ENCODE results near the gene SYT8. TPM values are rescaled to one million over a fixed set of nuclear protein-coding genes. Genes with fewer than 3 reads are reported as not detected.

Gene SYT8
- total RNA-seq, 1 experiment from 2014 or later, result 1.0 TPM

GRCh38 chr11:1812274-1812673 is 22.5 kb upstream of the SYT8 start:
- ChIA-PET RAD21 (ENCODE audit: low non-redundant PET in 1 of 2, low total read pairs in 2 of 2, uncharacterized antibody in 2 of 2, unreplicated experiment in 2 of 2) (no interaction called here), CTCF (no interaction called here), POLR2A (no interaction called here)
- no peaks in the 10 kb centered on the region for H3K27me3 ChIP-seq (ENCODE audit: insufficient read depth, low read length)
- no peak overlapping the region for H3K4me3 ChIP-seq (replicated peaks in 1 of 2; ENCODE audit: low read depth in 1 of 2, low read length in 2 of 2)
- H3K9me2 ChIP-seq (ENCODE audit: insufficient read depth), result no peaks in the 10 kb centered on the region
- H3K4me2 ChIP-seq (ENCODE audit: low read length), result no peak overlapping the region
- intact Hi-C loops (cut with micrococcal nuclease), result loop anchor here (5.0 kb wide), 1 partner anchor 100 kb away; no protein-coding TSS in a partner anchor
- H3K27ac ChIP-seq (ENCODE audit: low read depth, low read length), result no peak overlapping the region
- TF ChIP-seq FOSL1 (IDR thresholded peaks at IDR 0.05; ENCODE audit: low read depth) (no peak), SRF (IDR thresholded peaks at IDR 0.05; ENCODE audit: low read depth) (no peak), ZFX (IDR thresholded peaks at IDR 0.05) (no peak), YY1 (IDR thresholded peaks at IDR 0.05; ENCODE audit: extremely low read depth, insufficient replicate concordance, low read depth, low read length) (no peak), CBX3 (IDR thresholded peaks at IDR 0.05; ENCODE audit: low read depth) (no peak), ELF1 (IDR thresholded peaks at IDR 0.05; ENCODE audit: borderline replicate concordance, low read depth) (no peak), REST (IDR thresholded peaks at IDR 0.05; ENCODE audit: low read depth) (no peak), CTCF (IDR thresholded peaks at IDR 0.05 in 2 of 3, conservative IDR thresholded peaks at IDR 0.05 in 1 of 3; ENCODE audit: borderline replicate concordance in 1 of 3, insufficient read depth in 1 of 3, low read depth in 2 of 3, low read length in 2 of 3) (no peak), MAX (IDR thresholded peaks at IDR 0.05) (no peak), ATF3 (IDR thresholded peaks at IDR 0.05) (no peak), CEBPB (IDR thresholded peaks at IDR 0.05; ENCODE audit: low read depth) (no peak), JUND (IDR thresholded peaks at IDR 0.05) (no peak), RAD21 (IDR thresholded peaks at IDR 0.05; ENCODE audit: low read depth) (no peak), EGR1 (IDR thresholded peaks at IDR 0.05; ENCODE audit: low read depth) (no peak), TCF7L2 (IDR thresholded peaks at IDR 0.05; ENCODE audit: borderline replicate concordance, extremely low read depth, insufficient read depth, insufficient read length) (no peak), POLR2A (IDR thresholded peaks at IDR 0.05; ENCODE audit: borderline replicate concordance, extremely low read depth, insufficient read depth, insufficient read length) (no peak), ZBTB33 (IDR thresholded peaks at IDR 0.05; ENCODE audit: extremely low read depth, insufficient replicate concordance, low read length) (no peak), EZH2 (IDR thresholded peaks at IDR 0.05) (no peak)
- no peak overlapping the region for H3K9ac ChIP-seq (ENCODE audit: low read length)
- no peak overlapping the region for H2AFZ ChIP-seq (ENCODE audit: low read depth, low read length, poor library complexity, severe bottlenecking)
- no peak for ATAC-seq
- H3K9me3 ChIP-seq (ENCODE audit: control insufficient read depth in 1 of 2, insufficient read depth in 1 of 2, low read depth in 1 of 2, low read length in 2 of 2), result no peaks in the 10 kb centered on the region
- no peak for DNase-seq (ENCODE audit: low read depth, low spot score)
- no TSS peak for BruUV-seq (replicated peaks)
- H3K36me3 ChIP-seq (ENCODE audit: control insufficient read depth in 1 of 2, insufficient read depth in 2 of 2, low read length in 2 of 2), result no peaks in the 10 kb centered on the region
- H3K4me1 ChIP-seq (ENCODE audit: control insufficient read depth in 1 of 2, insufficient read depth in 2 of 2, low read length in 2 of 2), result no peaks in the 10 kb centered on the region
- H4K20me1 ChIP-seq (ENCODE audit: insufficient read depth), result no peaks in the 10 kb centered on the region
- no peaks in the 10 kb centered on the region for H3K79me2 ChIP-seq (ENCODE audit: insufficient read depth, low read length)
